ENCODE measurements around the gene ARHGEF26. TPM values are rescaled to one million over a fixed set of nuclear protein-coding genes. Genes with fewer than 3 reads are reported as not detected.

ARHGEF26 gene
- total and polyA plus RNA-seq, 3 donors from 2014 or later = 14.7 to 33.0 (median 24.8) TPM

DNA sequence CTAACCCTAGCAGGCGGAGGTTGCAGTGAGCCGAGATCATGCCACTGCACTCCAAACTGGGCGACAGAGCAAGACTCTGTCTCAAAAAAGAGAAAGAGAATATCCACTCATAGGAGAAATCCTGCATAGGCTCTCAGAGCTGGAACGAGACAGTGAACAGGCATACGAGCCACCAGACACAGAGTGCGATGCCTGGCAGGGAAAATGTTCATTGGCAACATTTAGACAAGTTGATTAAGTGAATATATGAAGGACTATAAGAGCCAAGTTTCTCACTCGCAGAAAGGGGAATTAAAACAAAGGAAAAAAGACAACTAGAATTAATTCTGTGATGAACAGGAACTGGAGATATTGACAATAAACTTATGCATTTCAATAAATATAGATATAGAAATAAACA lies 27.1 kb upstream of the ARHGEF26 start:
- Histone ChIP-seq H3K4me3 (no peak overlapping the region), H3K36me3 (ENCODE audit: low read depth, missing control alignments) (no peaks in the 10 kb centered on the region), H3K9me3 (no peaks in the 10 kb centered on the region), H3K27me3 (no peaks in the 10 kb centered on the region), H3K4me1 (no peaks in the 10 kb centered on the region), H3K27ac (no peak overlapping the region)
- TF ChIP-seq, protein P1, sequence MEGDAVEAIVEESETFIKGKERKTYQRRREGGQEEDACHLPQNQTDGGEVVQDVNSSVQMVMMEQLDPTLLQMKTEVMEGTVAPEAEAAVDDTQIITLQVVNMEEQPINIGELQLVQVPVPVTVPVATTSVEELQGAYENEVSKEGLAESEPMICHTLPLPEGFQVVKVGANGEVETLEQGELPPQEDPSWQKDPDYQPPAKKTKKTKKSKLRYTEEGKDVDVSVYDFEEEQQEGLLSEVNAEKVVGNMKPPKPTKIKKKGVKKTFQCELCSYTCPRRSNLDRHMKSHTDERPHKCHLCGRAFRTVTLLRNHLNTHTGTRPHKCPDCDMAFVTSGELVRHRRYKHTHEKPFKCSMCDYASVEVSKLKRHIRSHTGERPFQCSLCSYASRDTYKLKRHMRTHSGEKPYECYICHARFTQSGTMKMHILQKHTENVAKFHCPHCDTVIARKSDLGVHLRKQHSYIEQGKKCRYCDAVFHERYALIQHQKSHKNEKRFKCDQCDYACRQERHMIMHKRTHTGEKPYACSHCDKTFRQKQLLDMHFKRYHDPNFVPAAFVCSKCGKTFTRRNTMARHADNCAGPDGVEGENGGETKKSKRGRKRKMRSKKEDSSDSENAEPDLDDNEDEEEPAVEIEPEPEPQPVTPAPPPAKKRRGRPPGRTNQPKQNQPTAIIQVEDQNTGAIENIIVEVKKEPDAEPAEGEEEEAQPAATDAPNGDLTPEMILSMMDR (IDR thresholded peaks at IDR 0.05) = no peak
- TF ChIP-seq POLR2A (IDR thresholded peaks at IDR 0.05) = no peak
- intact Hi-C loops (cut with DNase I; ENCODE audit: low total_unique reads) = no loop called here
- no peak for DNase-seq
- 91 to 94% methylated on average over 7 of the region's 7 CpGs for WGBS, 2 donors

DNA sequence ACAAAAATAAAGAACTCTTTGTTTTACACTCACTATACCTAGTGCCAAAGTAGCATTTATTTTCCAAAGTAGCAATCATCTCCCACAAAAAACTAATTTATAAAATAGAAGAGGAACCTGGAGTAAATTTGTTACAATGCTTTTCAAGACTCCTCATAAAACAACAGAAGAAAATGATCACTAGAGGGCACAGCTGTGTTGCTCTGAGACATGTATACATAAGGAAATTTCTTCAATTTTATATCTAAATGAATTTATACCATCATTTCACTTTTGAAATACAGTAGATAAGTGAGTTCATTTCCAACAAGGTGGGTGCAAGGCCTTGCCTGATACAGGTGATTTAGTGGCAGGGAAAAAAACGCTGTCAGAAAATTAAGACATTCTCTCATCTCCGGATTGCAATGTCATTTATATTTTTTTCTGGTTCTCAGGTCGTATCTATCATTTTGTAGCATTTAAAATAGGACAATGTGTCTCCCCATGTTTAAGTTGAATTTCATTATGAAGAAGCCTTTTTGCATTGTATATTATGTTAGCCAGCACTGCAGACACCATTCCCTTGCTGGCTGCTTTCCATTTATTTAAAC lies 25.3 kb upstream of the ARHGEF26 start:
- Histone ChIP-seq H3K36me3 (ENCODE audit: low read depth, missing control alignments) (no peaks in the 10 kb centered on the region), H3K4me1 (no peaks in the 10 kb centered on the region), H3K9me3 (no peaks in the 10 kb centered on the region), H3K27me3 (no peaks in the 10 kb centered on the region), H3K27ac (no peak overlapping the region), H3K4me3 (no peak overlapping the region)
- intact Hi-C loops (cut with DNase I; ENCODE audit: low total_unique reads) = no loop called here
- WGBS, 2 donors = 73 to 78% methylated on average over 3 of the region's 3 CpGs
- DNase-seq = no peak
- TF ChIP-seq, protein P1 (IDR thresholded peaks at IDR 0.05) = peak in 1 of 3 experiments; percentile 2
- no peak for TF ChIP-seq POLR2A (IDR thresholded peaks at IDR 0.05)

DNA sequence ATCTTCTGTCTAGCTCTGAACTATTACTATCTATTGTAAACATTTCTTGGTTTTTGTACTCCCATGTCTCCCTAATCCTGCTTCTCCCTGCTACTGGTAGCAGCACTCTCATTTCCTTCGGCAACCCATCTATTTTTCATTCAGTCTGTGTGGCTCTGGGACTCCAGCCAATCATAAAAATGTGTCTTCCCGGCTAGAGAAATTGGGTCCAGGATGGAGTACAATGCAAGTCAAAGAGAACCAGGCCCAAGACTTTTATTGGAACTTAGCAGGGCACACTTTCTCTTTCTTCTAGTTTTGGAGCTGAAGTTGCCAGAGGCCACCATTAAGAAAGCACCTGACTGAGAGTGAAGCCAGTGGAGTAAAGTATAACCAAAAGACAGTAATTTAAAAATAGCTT lies 22.8 kb upstream of the ARHGEF26 start:
- H3K27ac ChIP-seq = no peak overlapping the region
- intact Hi-C loops (cut with DNase I; ENCODE audit: low total_unique reads) = no loop called here

DNA sequence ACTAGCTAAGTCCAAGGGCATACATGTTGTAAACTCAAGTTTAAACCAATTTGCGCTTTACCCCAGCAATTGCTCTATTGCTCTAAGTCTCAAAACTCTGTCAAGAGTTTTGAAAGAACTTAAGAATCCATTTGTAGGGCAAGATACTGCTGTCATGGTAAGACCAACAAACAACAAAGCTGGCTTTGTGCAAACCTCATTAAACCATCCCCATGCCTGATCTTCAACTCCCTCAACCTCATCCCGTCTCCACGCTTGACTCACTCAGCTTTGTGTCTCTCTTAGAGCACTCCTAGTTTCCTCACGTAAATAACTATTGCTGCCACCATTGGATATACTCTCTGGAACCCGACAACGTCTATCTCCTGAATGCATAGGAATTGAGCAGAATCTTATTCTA lies 20.6 kb upstream of the ARHGEF26 start:
- DNase-seq = no peak
- no peak overlapping the region for H3K4me3 ChIP-seq
- WGBS, 2 donors = 95 to 97% methylated on average over 6 of the region's 6 CpGs
- no peaks in the 10 kb centered on the region for H3K27me3 ChIP-seq
- intact Hi-C loops (cut with DNase I; ENCODE audit: low total_unique reads) = no loop called here
- H3K27ac ChIP-seq = no peak overlapping the region
- no peaks in the 10 kb centered on the region for H3K4me1 ChIP-seq
- no peaks in the 10 kb centered on the region for H3K9me3 ChIP-seq
- TF ChIP-seq, protein P1 (IDR thresholded peaks at IDR 0.05) = no peak
- TF ChIP-seq POLR2A (IDR thresholded peaks at IDR 0.05) = no peak
- H3K36me3 ChIP-seq (ENCODE audit: low read depth, missing control alignments) = no peaks in the 10 kb centered on the region

More for the DNA sequence above, 22.8 kb upstream of the ARHGEF26 start:
- no peak overlapping the region for H3K4me3 ChIP-seq
- no peaks in the 10 kb centered on the region for H3K4me1 ChIP-seq
- H3K27me3 ChIP-seq = no peaks in the 10 kb centered on the region
- no peaks in the 10 kb centered on the region for H3K9me3 ChIP-seq
- WGBS, 2 donors = 37 to 49% methylated on average over 2 of the region's 2 CpGs
- no peaks in the 10 kb centered on the region for H3K36me3 ChIP-seq (ENCODE audit: low read depth, missing control alignments)
- DNase-seq = no peak
- TF ChIP-seq, protein P1 (IDR thresholded peaks at IDR 0.05) = no peak
- no peak for TF ChIP-seq POLR2A (IDR thresholded peaks at IDR 0.05)

DNA sequence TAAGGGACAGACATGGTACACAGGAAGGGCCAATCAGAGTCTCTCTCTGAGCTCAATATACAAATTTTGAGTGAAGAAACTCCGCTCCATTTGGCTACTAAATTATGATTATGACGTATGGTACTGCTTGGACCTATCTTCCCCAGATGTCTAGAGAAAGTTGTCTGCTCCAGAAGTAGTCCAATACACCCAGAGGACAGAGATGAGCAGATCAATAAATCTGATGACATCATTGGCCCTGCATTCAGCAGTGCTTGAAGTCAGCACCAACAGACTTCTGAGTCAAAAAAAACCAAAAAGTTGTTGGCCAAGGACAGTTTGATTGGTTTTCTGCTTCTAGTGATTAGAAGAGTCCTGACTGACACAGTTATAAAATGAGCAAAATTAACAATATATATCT lies 19.9 kb upstream of the ARHGEF26 start:
- WGBS, 2 donors = 96% methylated on average over 2 of the region's 2 CpGs
- intact Hi-C loops (cut with DNase I; ENCODE audit: low total_unique reads) = no loop called here
- Histone ChIP-seq H3K9me3 (no peaks in the 10 kb centered on the region), H3K36me3 (ENCODE audit: low read depth, missing control alignments) (no peaks in the 10 kb centered on the region), H3K4me1 (no peaks in the 10 kb centered on the region), H3K27ac (no peak overlapping the region), H3K4me3 (no peak overlapping the region), H3K27me3 (no peaks in the 10 kb centered on the region)
- TF ChIP-seq, protein P1 (IDR thresholded peaks at IDR 0.05) = no peak
- TF ChIP-seq POLR2A (IDR thresholded peaks at IDR 0.05) = no peak
- no peak for DNase-seq
